NT2/D1 (cell line): ENCODE data around the gene M1AP.

Experiments used
- DNase-seq: peaks from one replicate; pipeline ENCODE4 v3.0.0-alpha.2; 2011; ENCODE audit warnings: low read depth, low spot score
- H3K27me3 ChIP-seq: 2 replicates; pipeline ENCODE4 v1.6.0; 2011; ENCODE audit warnings: mild to moderate bottlenecking; ENCODE audit not compliant: insufficient read length, insufficient read depth
- H3K36me3 ChIP-seq: 2 replicates; pipeline ENCODE4 v1.6.1; 2011; ENCODE audit warnings: mild to moderate bottlenecking, low read length, mixed read lengths; ENCODE audit not compliant: insufficient read depth, insufficient read length
- H3K4me1 ChIP-seq: 2 replicates; pipeline ENCODE4 v1.5.1; 2011; ENCODE audit not compliant: insufficient read depth, insufficient read length
- H3K4me3 ChIP-seq: 2 replicates; pipeline ENCODE4 v1.5.1; 2011; ENCODE audit warnings: low read depth; ENCODE audit not compliant: insufficient read length
- H3K9ac ChIP-seq: 2 replicates; pipeline ENCODE4 v1.6.0; 2011; ENCODE audit warnings: low read depth; ENCODE audit not compliant: insufficient read length
- H3K9me3 ChIP-seq: 2 replicates; pipeline ENCODE4 v1.5.1; 2011; ENCODE audit warnings: mild to moderate bottlenecking, low read length; ENCODE audit not compliant: insufficient read depth
- SUZ12 ChIP-seq: IDR thresholded peaks from 2 replicates; pipeline ENCODE4 v1.6.1; 2011; ENCODE audit not compliant: insufficient read length, insufficient read depth; ENCODE audit errors: extremely low read depth
- YY1 ChIP-seq: IDR thresholded peaks from 2 replicates; pipeline ENCODE4 v1.6.1; 2011; ENCODE audit not compliant: insufficient read length, insufficient read depth
- ZNF274 ChIP-seq: IDR thresholded peaks from 2 replicates; pipeline ENCODE4 v1.6.1; 2011; ENCODE audit warnings: mild to moderate bottlenecking, low read depth, low read length

The M1AP gene

DNA sequence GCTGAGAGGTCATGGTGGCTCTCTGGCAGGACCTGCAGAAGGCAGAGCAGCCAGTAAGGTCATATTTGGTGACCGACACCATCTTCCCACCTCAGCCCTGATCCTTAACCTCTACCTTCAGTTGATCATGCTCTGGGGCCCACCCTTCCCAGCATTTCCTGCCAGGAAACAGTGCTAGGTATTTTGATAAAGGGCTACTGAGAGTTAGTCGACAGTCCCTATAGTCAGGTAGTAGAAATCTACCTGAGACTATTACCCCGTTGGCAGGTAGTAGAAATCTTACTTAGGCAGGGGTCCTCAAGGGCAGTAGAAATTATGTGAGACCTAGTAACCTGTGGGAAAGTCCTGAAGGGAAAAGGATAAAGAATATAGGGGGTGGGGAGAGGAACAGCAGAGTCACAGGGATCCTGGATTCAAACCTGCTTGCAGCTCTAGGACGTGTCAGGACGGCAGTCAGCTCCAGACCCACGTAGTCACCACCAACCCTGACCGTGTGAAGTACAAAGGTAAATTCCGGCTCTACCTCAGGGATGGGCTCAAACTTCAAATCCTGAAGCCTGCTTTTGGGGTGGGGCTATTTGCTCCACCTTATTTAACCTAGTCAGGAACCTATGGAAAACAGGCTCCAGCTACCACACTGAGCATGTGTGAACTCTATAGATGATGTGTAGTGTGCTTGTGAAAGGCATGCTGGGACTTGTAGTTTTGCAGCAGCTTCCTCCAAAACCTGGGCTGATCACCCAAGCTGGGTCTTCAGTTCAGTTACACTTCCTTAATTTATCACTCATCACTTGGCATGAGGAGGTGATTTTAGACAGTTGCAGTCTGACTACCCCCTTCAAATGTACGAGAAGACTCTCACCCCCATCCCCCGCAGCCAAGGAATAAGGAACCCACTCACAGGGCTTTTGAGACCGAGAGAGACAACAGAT lies 122.1 kb downstream of the M1AP start, which contains the start of gene DQX1:
TSS of gene DQX1 (minus strand) at position 515 of the 932 bp plus-strand sequence. CDS start at position 13, 502 bp downstream.
- H3K36me3 ChIP-seq = peaks cover 44% of the 10 kb centered on the region
- no peaks in the 10 kb centered on the region for H3K9me3 ChIP-seq
- H3K9ac ChIP-seq = no peak within 1 kb of the TSS
- TF ChIP-seq SUZ12 = no peak
- H3K4me3 ChIP-seq = no peak within 1 kb of the TSS
- H3K4me1 ChIP-seq = no peaks in the 10 kb centered on the region
- no peak for DNase-seq
- no peaks in the 10 kb centered on the region for H3K27me3 ChIP-seq

DNA sequence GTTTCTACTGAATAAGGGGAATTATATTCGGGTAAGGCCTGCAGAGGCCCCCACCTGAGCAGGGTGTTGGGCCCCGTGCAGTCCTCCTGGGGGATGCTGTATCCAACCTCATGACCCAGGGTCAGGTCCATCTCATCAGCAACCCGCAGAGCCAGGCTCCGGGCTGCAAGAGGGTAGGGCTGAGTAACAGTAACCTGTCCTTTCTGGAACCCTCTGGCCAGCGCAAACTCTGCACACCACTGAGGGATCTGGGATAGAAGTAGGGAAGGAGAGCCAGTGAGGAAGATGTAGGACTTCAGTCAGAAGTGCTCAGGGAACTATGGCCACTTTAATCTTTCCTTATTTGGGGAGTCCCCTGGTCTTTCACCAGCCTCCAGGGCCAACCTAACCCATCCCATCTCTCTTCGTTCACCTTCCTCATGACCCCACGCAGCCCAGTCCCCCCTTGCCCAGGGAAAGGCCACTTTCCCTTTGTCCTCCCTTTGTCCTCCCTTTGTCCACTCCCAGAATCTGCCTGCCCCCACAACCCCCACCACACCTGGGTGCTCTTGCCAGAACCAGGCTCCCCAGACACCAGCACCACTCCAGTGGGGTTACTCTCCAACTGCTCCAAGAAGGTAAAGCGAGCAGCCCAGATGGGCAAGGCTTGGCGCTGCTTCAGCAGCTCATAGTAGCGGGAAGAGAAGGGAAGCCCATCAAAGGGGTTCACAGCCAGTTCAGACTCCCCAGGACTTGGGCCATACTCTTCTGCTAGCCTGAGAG lies 123.0 kb downstream of the M1AP start:
- Histone ChIP-seq H3K4me1 (no peaks in the 10 kb centered on the region), H3K36me3 (peaks cover 41% of the 10 kb centered on the region), H3K9ac (no peak overlapping the region), H3K4me3 (no peak overlapping the region), H3K9me3 (no peaks in the 10 kb centered on the region), H3K27me3 (no peaks in the 10 kb centered on the region)
- DNase-seq = no peak
- TF ChIP-seq YY1 (no peak), SUZ12 (no peak), ZNF274 (no peak)

GRCh38 chr2:74524005-74524404 lies 124.1 kb downstream of the M1AP start:
- H3K4me3 ChIP-seq = no peak overlapping the region
- no peak overlapping the region for H3K9ac ChIP-seq
- no peaks in the 10 kb centered on the region for H3K9me3 ChIP-seq
- TF ChIP-seq SUZ12 = no peak
- no peak for TF ChIP-seq YY1
- no peak for TF ChIP-seq ZNF274
- DNase-seq = no peak
- H3K36me3 ChIP-seq = peaks cover 41% of the 10 kb centered on the region
- no peaks in the 10 kb centered on the region for H3K4me1 ChIP-seq
- H3K27me3 ChIP-seq = peaks cover 7% of the 10 kb centered on the region

DNA sequence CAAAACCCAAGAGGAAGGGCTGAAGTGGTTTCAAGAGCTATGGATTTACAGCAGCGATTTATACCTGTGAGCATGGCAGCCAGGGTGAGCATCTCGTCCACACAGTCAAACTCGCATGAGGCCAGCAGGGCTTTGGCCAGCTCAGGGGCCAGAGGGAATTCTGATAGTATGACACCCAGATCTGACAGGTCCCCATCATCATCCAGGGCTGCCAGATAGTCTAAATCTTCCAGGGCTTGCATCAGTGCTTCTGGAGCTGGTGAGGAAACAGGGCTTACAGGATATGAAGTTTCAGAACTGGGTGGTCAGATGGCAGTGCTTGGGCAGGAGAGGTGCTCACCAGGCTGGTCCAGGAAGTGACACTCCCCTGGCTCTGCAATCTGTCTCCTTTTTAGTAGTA lies 125.6 kb downstream of the M1AP start:
- no peak overlapping the region for H3K9ac ChIP-seq
- no peaks in the 10 kb centered on the region for H3K4me1 ChIP-seq
- peaks cover 27% of the 10 kb centered on the region for H3K36me3 ChIP-seq

GRCh38 chr2:74516650-74517049 lies 131.5 kb downstream of the M1AP start:
- H3K4me1 ChIP-seq = no peaks in the 10 kb centered on the region
- H3K9ac ChIP-seq = no peak overlapping the region
- H3K36me3 ChIP-seq = no peaks in the 10 kb centered on the region
- no peak for TF ChIP-seq SUZ12
- TF ChIP-seq ZNF274 = no peak
- TF ChIP-seq YY1 = no peak
- no peak overlapping the region for H3K4me3 ChIP-seq
- H3K27me3 ChIP-seq = peaks cover 61% of the 10 kb centered on the region
- H3K9me3 ChIP-seq = no peaks in the 10 kb centered on the region
- no peak for DNase-seq

More for the DNA sequence above, 125.6 kb downstream of the M1AP start:
- peaks cover 7% of the 10 kb centered on the region for H3K27me3 ChIP-seq
- no peak overlapping the region for H3K4me3 ChIP-seq
- no peak for TF ChIP-seq YY1
- no peak for TF ChIP-seq SUZ12
- TF ChIP-seq ZNF274 = no peak
- DNase-seq = no peak
- H3K9me3 ChIP-seq = no peaks in the 10 kb centered on the region

GRCh38 chr2:74515981-74516633 lies 132.0 kb downstream of the M1AP start:
- Histone ChIP-seq H3K9me3 (no peaks in the 10 kb centered on the region), H3K27me3 (peaks cover 66% of the 10 kb centered on the region), H3K36me3 (no peaks in the 10 kb centered on the region), H3K4me1 (no peaks in the 10 kb centered on the region), H3K9ac (no peak overlapping the region), H3K4me3 (no peak overlapping the region)
- no peak for TF ChIP-seq SUZ12
- TF ChIP-seq ZNF274 = no peak
- no peak for TF ChIP-seq YY1
- no peak for DNase-seq
